Frontal cortex (tissue), 4 donors: Measurements from ENCODE around the gene ANAPC16. TPM values are rescaled to one million over a fixed set of nuclear protein-coding genes. Genes with fewer than 3 reads are reported as not detected.

Experiments
- DNase-seq, 2 donors: peaks; one replicate each; pipeline ENCODE4 v3.0.0; 2012; ENCODE audit warnings: low spot score in 2 of 2
- FAIRE-seq: peaks from 2 replicates; lab custom pipeline; 2012; peaks lifted over from hg19 to GRCh38; lab: Jason Lieb, UNC
- total RNA-seq: library from RNA; depleted of rRNA; stranded (reverse); fragments of >200 nt; gene quantifications from one replicate; pipeline ENCODE4 v1.2.3, GENCODE V29; 2014
- donor health status: control.
- donor health status: control.
- donor health status: control.

The ANAPC16 gene
- 26.1 TPM for total RNA-seq

DNA sequence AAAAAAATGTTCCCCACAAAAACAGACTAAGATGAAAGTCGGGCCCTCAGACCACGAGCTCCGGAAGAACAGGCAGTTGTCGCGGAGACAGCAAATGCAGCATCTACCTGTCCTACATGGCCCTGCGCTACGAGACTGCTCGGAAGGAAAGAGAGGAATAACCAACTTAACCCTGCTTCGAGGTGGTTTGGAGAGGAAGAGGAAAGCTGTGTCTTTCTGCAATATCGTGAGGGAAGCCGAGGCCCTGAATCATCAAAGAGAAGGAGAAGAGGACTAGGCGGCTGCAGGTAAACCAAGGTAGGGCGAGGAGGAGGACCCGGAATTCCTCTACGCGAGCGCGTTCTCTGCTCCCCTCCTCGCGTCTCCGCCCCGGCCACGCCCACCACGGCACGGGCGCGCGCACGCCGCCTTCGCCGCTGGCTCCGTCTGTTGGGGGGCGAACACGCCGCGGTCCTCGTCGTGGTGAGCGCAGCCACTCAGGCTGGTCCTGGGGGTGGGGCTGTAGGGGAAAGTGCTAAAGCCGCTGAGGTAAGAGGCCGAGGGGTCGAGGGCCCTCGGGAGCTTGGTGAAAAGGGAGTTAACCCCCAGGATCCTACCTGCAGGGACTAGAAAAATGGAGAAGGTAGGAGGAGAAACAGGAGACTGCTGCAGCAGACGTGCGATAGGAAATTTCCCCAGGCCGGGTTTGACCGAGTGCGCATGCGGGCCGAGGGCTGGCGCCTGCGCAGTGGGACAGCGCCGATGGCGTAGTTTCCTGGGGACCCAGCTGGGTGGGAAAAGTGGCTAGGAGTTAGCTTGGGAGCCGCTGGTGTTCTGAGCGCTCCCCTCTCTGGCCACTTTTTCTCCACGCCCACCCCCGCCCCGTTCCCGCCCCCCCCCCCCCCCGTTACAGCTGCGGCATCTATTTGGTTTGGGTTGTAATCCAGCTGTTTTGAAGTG, at the start of gene ANAPC16, which contains the start of gene ASCC1:
ANAPC16 (plus strand) TSS at position 402 of the 939 bp plus-strand sequence. CDS start 7,903 bp downstream, outside the sequence.
ASCC1 (minus strand) TSS at position 666 of the 939 bp plus-strand sequence. CDS start 2,978 bp downstream, outside the sequence.
- FAIRE-seq: no peak
- peak; percentile 76 to 79 for DNase-seq

GRCh38 chr10:72167118-72167517, 48.7 kb upstream of the ANAPC16 start:
- DNase-seq: no peak
- FAIRE-seq: no peak

DNA sequence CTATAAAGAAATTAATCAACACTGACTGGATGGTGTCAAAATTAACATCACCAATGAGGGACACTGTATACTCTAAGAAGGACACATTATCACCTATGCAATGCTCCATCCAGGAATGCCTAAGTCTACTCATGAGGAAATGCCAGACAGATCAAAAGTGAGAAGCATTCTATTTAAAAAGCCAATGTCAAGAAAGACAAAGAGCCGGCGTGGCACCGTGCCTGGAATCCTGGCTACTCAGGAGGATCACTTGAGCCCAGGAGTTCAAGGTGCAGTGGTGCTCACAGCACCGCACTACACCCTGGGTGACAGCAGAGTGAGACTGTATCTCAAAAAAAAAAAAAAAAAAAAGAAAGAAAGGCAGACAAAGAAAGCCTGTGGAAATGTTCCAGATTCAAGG, 45.5 kb upstream of the ANAPC16 start:
- DNase-seq (no peak), FAIRE-seq (no peak)

DNA sequence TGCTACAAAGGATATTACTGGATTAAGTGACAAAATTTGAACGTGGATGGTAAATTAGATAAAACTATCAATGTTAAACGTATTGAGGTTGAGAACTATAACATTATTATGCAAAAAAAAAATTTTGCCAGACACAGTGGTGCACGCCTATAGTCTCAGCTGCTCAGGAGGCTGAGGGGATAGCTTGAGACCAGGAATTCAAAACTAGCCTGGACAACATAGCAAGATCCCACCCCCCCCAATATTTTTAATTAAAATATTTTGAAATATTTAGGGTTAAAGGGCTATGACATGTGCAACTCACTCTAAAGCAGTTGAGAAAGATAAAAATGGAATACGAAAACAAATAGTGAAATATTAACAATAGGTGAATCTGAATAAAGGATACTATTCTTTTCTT, 45.1 kb upstream of the ANAPC16 start:
- FAIRE-seq: no peak

GRCh38 chr10:72171175-72171630, 44.6 kb upstream of the ANAPC16 start:
- FAIRE-seq: no peak
- DNase-seq: no peak

More for the DNA sequence above, 45.1 kb upstream of the ANAPC16 start:
- DNase-seq: no peak

GRCh38 chr10:72173262-72173618, 42.6 kb upstream of the ANAPC16 start:
- no peak for DNase-seq
- FAIRE-seq: no peak

- FAIRE-seq (no peak), DNase-seq (no peak)
Observed at GRCh38 chr10:72173619-72174296, 42.1 kb upstream of the ANAPC16 start.

- FAIRE-seq (no peak), DNase-seq (no peak)
Observed at GRCh38 chr10:72174297-72174662, 41.5 kb upstream of the ANAPC16 start.

DNA sequence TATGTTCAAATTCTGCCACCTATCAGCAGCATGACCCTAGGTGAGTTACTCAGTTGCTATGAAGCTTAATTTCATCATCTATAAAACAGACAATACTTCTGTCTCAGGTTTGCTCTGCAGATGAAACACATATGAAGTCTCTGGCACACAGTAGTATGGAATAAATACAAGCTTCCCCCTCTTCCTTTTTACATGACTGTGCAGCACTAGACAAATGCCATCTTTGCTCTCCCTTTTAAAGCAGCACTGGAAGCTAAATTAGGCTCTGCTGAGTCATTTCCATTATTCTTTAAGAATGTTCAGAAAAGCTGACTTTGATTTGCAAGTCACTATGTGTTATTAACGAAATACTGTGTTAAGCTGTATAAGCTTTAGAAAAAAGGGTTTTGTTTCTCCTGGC, 40.7 kb upstream of the ANAPC16 start:
- FAIRE-seq (no peak), DNase-seq (no peak)

DNA sequence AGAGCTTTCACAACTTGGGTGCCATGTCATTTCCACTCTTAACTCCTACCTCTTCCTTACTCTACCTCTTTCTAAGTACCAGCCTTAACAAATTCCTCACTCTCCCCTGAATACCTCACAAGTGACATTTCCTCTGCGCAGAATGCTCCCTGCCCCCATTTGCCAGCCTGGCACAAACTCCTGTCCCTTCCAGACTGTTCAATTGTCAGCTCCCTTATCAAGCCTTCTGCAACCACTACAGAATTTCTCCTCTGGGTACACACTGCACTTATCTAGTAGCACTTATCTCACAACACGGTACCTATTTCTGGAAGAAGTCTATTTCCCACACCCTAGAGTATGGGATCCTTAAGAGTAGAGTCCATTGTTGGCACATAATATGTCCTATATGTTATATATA, 39.1 kb upstream of the ANAPC16 start:
- no peak for DNase-seq
- no peak for FAIRE-seq

DNA sequence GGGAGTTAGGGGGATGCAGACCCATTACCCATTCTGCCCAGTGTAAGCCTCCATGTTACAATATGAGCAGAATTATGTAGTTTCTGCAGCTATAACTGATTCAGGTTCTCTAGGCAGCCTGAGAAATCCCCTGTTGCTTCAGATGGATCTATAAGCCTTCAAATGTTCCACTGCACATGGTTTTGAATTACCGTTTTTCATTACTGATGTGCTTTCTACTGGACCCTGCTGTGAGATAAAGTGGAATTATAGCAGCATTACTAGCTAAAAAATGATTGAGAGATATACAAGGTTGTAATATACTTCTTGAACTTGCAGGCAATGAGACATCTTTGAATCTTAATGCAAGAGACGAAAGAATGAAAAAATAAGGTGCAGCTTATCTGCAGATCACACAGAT, 38.4 kb upstream of the ANAPC16 start:
- FAIRE-seq (no peak), DNase-seq (no peak)

DNA sequence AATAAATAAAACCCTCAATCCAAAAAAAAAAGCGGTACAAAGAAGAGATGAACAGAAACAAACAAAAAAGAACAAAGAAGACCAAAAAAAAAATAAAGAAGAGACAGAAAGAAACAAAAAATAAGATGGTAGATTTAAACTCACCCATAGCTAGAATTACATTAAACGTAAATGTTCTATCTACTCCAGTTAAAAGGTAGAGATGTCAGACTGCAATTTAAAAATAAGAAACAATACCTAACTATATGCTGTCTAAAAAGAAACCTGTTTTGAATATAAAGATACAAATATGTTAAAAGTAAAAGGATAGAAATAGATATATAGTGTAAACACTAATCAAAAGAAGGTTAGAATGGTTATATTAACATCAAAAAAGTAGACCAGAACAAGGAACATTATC, 31.7 kb upstream of the ANAPC16 start:
- FAIRE-seq (no peak), DNase-seq (no peak)

- FAIRE-seq (no peak), DNase-seq (peak in 1 of 2 donors; percentile 20)
Observed at GRCh38 chr10:72186258-72186981, 29.4 kb upstream of the ANAPC16 start.

DNA sequence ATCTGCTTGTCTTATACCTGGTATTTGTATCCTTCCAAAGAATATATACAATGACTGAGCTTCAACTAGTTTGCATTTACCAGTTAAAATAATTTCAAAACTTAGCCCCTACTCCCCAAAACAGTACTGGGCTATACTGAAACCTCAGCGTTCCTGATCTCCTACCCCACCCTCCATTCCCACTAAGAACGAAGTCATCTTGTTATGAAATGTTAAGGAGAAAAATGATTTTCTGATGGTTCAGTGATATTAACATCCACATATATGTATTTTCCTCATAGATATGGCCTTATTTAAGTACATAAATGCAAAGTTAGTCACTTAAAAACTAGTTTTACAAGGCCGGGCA, 28.9 kb upstream of the ANAPC16 start:
- FAIRE-seq (no peak), DNase-seq (no peak)

DNA sequence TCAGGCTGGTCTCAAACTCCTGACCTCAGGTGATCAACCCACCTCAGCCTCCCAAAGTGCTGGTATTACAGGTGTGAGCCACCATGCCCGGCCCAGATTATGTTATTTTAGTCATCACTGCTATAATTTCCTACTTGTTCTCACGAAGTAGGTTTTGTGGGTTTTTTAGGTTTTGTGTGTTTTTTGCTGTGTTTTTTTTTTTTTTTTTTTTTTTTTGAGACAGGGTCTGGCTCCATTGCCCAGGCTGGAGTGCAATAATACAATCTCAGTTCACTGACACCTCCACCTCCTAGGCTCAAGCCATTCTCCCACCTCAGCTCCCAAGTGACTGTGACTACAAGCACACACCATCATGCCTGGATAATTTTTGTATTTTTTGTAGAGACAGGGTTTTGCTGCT, 20.9 kb upstream of the ANAPC16 start:
- DNase-seq (no peak), FAIRE-seq (no peak)

GRCh38 chr10:72200883-72201282, 14.9 kb upstream of the ANAPC16 start:
- no peak for FAIRE-seq
- no peak for DNase-seq

- FAIRE-seq: no peak
- DNase-seq: no peak
Observed at GRCh38 chr10:72201293-72201692, 14.5 kb upstream of the ANAPC16 start.

DNA sequence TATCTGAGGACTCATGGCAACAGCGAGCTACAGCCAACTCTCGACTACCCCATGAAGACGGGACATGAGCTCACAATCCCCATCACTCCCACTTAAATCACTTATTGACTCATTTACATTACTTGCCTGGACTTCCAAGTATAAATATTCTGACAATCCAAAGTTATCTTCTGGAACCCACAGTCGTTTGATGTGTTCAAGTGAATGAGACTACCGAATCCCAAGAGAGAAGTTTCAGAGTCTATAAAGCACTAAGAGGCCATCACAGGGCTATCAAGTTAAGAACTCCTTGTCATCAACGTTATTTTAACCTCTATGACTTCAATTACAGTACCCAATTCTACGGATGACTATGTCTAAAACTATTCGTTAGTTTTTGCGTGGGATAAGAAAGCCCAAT, 11.5 kb upstream of the ANAPC16 start:
- DNase-seq (no peak), FAIRE-seq (no peak)

- no peak for FAIRE-seq
- DNase-seq: no peak
Observed at GRCh38 chr10:72204724-72205123, 11.1 kb upstream of the ANAPC16 start.

DNA sequence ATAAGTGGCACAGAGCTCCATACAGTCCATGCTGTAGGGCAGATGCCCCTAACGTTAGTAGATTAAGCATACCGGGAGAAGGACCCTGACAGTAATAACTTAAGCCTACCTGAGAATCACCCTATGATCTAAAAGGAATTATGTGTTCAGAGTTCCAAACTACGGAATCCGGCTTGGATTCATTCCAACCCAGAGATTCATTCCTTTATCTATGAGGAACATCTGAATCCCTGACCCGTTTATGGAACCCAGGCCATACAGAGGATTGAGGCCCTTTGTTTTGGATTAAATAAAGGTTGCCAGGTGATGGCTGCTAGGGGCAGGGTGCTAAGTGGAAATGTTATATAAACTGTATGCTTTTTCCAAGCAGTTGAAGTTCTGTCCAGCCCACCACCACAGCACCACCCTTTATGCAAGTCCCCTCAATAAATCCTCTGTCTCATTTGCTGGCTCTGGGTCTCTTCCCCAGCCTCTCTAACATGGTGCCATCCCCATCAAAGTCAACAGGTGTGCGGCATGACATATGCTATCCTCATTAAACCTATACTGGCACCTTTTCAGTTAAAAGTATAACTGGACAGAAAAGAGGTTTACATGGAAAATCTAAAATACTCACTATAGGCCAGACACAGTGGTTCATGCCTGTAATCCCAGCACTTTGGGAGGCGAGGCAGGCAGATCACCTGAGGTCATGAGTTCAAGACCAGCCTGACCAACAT, 9.1 kb upstream of the ANAPC16 start:
- no peak for FAIRE-seq

More for the DNA sequence above, 9.1 kb upstream of the ANAPC16 start:
- DNase-seq: no peak
